ENCODE data around the gene PARD3B.

The PARD3B gene

GRCh38 chr2:204634564-204634963 lies 89.3 kb downstream of the PARD3B start:
- TF ChIP-seq POLR2AphosphoS5 (IDR thresholded peaks at IDR 0.05; ENCODE audit: low read depth) (no peak), REST (IDR thresholded peaks at IDR 0.05; ENCODE audit: insufficient replicate concordance, low read depth) (no peak), CTCF (IDR thresholded peaks at IDR 0.05; ENCODE audit: insufficient read depth, low read length) (no peak)
- Histone ChIP-seq H3K4me3 (replicated peaks; ENCODE audit: insufficient read depth, low read length) (no peak overlapping the region), H3K27ac (replicated peaks) (no peak overlapping the region), H3K27me3 (ENCODE audit: insufficient read depth, poor library complexity, severe bottlenecking) (no peaks in the 10 kb centered on the region)
- no peak for DNase-seq (ENCODE audit: low read depth in 1 of 2, low spot score in 1 of 2)

GRCh38 chr2:204635478-204635877 lies 90.2 kb downstream of the PARD3B start:
- DNase-seq (ENCODE audit: low read depth in 1 of 2, low spot score in 1 of 2), result no peak
- Histone ChIP-seq H3K27me3 (ENCODE audit: insufficient read depth, poor library complexity, severe bottlenecking) (no peaks in the 10 kb centered on the region), H3K4me3 (replicated peaks; ENCODE audit: insufficient read depth, low read length) (no peak overlapping the region), H3K27ac (replicated peaks) (no peak overlapping the region)
- TF ChIP-seq POLR2AphosphoS5 (IDR thresholded peaks at IDR 0.05; ENCODE audit: low read depth), result no peak
- no peak for TF ChIP-seq GABPA (IDR thresholded peaks at IDR 0.05; ENCODE audit: low read depth)
- no peak for TF ChIP-seq REST (IDR thresholded peaks at IDR 0.05; ENCODE audit: insufficient replicate concordance, low read depth)
- no peak for TF ChIP-seq SPI1 (IDR thresholded peaks at IDR 0.05; ENCODE audit: borderline replicate concordance, low read depth)
- no peak for TF ChIP-seq CTCF (IDR thresholded peaks at IDR 0.05; ENCODE audit: insufficient read depth, low read length)

- TF ChIP-seq GABPA (IDR thresholded peaks at IDR 0.05; ENCODE audit: low read depth) (no peak), POLR2AphosphoS5 (IDR thresholded peaks at IDR 0.05; ENCODE audit: low read depth) (no peak), REST (IDR thresholded peaks at IDR 0.05; ENCODE audit: insufficient replicate concordance, low read depth) (no peak), SPI1 (IDR thresholded peaks at IDR 0.05; ENCODE audit: borderline replicate concordance, low read depth) (no peak), CTCF (IDR thresholded peaks at IDR 0.05; ENCODE audit: insufficient read depth, low read length) (no peak)
- DNase-seq (ENCODE audit: low read depth in 1 of 2, low spot score in 1 of 2), result no peak
- H3K4me3 ChIP-seq (replicated peaks; ENCODE audit: insufficient read depth, low read length), result no peak overlapping the region
- H3K27ac ChIP-seq (replicated peaks), result no peak overlapping the region
- no peaks in the 10 kb centered on the region for H3K27me3 ChIP-seq (ENCODE audit: insufficient read depth, poor library complexity, severe bottlenecking)
Observed at GRCh38 chr2:204638471-204639194, 93.4 kb downstream of the PARD3B start.
